Measurements from ENCODE around the gene PCNX1.

The PCNX1 gene

GRCh38 chr14:71163842-71164629, 256.8 kb downstream of the PCNX1 start:
- no peak overlapping the region for H3K4me3 ChIP-seq (ENCODE audit: low read length)
- TF ChIP-seq CTCF (conservative IDR thresholded peaks at IDR 0.05; ENCODE audit: low read length): no peak
- no peak for DNase-seq (ENCODE audit: low read depth)
